ENCODE data around the gene CDC37.

The CDC37 gene

GRCh38 chr19:10424011-10424637 is 20.8 kb upstream of the CDC37 start:
- Histone ChIP-seq H3K9ac (ENCODE audit: low read depth, low read length) (peak overlapping the region; percentile 47; the same call in 1 of the 2 replicates), H3K4me1 (ENCODE audit: insufficient read depth, low read length) (peaks cover 3% of the 10 kb centered on the region; the same call in 1 of the 2 replicates), H3K9me3 (ENCODE audit: control insufficient read depth, insufficient read depth, low read length) (no peaks in the 10 kb centered on the region), H3K36me3 (ENCODE audit: insufficient read depth, low read length) (no peaks in the 10 kb centered on the region)

DNA sequence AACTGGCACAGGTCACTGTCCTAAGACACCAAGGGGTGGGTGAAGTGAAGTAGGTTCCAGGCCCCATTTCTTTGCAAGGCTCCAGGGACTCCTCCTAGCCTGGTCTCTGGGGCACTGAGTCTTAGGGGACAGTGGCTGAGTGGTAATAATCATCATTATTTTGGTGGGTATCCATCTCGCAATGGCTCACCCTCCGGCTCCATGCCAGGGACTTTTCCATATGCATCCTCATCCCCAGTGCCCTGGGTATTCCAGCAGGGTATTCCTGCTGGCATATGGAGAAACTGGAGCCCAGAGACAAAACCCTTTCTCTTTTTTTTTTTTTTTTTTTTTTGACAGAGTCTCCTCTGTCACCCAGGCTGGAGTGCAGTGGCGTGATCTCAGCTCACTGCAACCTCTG is 19.5 kb upstream of the CDC37 start:
- Histone ChIP-seq H3K9ac (ENCODE audit: low read depth, low read length) (no peak overlapping the region), H3K36me3 (ENCODE audit: insufficient read depth, low read length) (no peaks in the 10 kb centered on the region), H3K9me3 (ENCODE audit: control insufficient read depth, insufficient read depth, low read length) (no peaks in the 10 kb centered on the region), H3K4me1 (ENCODE audit: insufficient read depth, low read length) (peaks cover 10% of the 10 kb centered on the region; the same call in 1 of the 2 replicates)

DNA sequence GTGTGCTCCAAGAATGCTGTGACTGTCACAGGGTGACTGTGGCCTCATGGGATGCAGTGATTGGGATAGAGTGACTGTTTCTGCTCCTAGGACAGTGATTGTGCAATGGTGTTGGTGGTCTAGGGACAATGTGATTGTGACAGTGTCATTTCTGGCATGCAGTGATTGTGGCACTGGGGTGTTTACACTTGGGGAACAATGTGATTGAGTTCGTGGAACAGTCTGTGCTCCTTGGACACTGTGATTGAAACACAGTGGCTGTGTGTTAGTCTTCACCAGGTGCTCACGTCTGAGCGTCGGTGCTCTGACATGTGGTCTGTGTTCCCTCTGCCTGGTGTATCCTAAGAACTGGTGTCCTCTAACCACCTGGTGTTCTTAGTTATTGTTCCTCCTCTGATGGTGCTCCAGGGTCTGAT is 18.7 kb upstream of the CDC37 start:
- Histone ChIP-seq H3K9me3 (ENCODE audit: control insufficient read depth, insufficient read depth, low read length) (no peaks in the 10 kb centered on the region), H3K4me1 (ENCODE audit: insufficient read depth, low read length) (peaks cover 10% of the 10 kb centered on the region; the same call in 1 of the 2 replicates), H3K36me3 (ENCODE audit: insufficient read depth, low read length) (no peaks in the 10 kb centered on the region), H3K9ac (ENCODE audit: low read depth, low read length) (no peak overlapping the region)

DNA sequence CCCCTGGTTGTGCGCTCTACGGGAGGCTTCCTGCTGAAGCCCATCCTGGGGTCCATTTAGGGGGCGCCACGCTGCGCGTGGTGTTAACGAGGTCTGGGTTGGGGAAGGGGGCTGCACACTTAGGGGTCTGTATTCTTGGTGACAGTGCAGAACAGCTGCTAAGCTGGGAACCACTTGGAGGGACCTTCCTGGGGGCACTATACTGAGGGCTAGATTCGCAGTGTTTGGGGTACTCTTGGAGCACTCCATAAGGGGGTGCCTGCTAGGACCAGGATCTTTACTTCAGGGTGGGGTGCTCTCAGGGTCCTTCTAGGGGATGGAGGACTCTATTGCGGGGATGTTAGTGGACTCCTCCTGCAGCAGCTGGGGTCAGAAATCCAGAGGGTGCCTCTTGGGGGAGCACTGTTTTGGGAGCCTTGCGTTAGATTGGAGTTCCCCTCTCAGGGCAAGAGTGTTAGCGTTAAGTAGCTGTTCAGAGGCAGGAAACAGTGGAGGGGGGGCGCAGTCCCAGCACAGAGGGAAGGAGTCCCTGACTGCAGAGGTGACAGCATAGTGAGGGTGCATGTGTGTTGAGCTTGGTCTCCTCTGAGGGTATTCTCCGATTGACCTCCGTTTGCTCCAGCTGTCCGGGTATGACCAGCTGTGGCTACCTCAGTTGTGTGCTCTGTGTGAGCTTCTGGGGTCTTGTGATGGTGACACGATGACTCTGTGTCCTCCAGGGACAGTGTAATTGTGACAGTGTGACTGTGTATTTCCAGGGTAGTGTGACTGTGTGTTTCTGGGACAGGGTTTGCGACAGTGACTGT is 18.1 kb upstream of the CDC37 start:
- peak overlapping the region; percentile 47; the same call in 1 of the 2 replicates for H3K9ac ChIP-seq (ENCODE audit: low read depth, low read length)
- H3K4me1 ChIP-seq (ENCODE audit: insufficient read depth, low read length), result peaks cover 10% of the 10 kb centered on the region; the same call in 1 of the 2 replicates
- no peaks in the 10 kb centered on the region for H3K36me3 ChIP-seq (ENCODE audit: insufficient read depth, low read length)
- no peaks in the 10 kb centered on the region for H3K9me3 ChIP-seq (ENCODE audit: control insufficient read depth, insufficient read depth, low read length)

- H3K9me3 ChIP-seq (ENCODE audit: control insufficient read depth, insufficient read depth, low read length), result no peaks in the 10 kb centered on the region
- peak within 1 kb of the TSS; percentile 49; the same call in 1 of the 2 replicates for H3K9ac ChIP-seq (ENCODE audit: low read depth, low read length)
- no peaks in the 10 kb centered on the region for H3K36me3 ChIP-seq (ENCODE audit: insufficient read depth, low read length)
- peaks cover 10% of the 10 kb centered on the region; the same call in 1 of the 2 replicates for H3K4me1 ChIP-seq (ENCODE audit: insufficient read depth, low read length)
Measured at GRCh38 chr19:10420444-10421239, 17.3 kb upstream of the CDC37 start, which contains the start of gene PDE4A. PDE4A (plus strand) TSS chr19:10420538; CDS start chr19:10420765, 227 bp downstream.

DNA sequence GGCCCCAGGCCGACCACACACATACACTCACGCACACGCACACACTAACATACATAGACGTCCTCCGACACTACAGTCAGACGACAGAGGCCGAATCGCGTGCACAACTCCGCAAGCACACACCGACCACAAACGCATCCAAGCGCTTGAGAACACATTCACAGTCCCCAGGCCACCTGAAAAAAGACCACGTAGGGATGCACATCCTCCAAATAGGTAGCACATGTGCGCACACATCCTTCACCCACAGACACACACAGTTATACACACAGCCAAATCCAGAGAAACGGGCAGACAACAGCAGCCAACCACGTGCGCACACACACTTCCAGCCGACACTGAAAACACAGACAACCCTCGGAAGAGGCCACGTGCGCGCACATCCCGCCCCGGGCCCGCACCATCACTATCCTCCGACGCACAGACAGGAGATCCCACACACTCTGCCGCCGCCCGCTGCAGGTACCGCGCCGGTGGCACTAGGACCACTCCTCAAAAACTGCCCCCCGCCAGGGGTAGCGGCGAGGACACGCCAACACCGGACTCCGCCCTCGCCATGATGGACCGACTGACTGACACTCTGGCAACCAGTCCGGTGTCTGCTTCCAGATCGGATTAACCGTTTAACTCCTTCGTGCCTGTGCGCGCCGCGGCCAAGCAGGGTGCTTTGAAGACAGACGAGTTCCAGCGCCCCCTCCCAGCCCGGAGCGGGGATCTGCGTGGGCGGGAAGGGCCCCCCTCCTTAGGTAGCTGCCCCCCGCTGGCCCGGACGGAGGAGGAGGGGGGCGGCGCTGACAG is 16.5 kb upstream of the CDC37 start:
- H3K4me1 ChIP-seq (ENCODE audit: insufficient read depth, low read length), result peaks cover 10% of the 10 kb centered on the region; the same call in 1 of the 2 replicates
- H3K9ac ChIP-seq (ENCODE audit: low read depth, low read length), result peak overlapping the region; percentile 49; the same call in 1 of the 2 replicates

DNA sequence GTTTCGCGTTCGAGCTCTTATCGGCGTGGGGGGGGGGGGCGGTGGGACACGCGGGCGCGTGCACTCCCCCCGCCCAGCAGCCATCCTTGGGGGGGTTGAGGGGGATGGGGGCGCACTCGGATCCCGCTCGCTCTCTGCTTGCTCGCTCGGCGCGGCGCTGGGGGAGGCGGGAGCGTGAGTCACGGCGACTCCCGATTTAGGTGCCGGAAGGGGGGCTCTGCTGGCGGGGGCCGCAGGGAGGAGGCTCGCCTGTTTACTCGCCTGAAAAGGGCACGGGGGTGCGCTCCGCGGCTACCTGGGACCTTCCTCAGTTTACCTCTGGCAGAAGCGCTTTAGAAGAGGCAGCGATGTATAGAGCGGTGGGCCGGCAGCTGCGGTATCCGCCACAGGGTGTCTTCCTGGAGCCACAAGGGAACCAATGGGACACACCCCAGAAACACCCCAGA is 15.9 kb upstream of the CDC37 start:
- H3K36me3 ChIP-seq (ENCODE audit: insufficient read depth, low read length), result no peaks in the 10 kb centered on the region
- peaks cover 10% of the 10 kb centered on the region; the same call in 1 of the 2 replicates for H3K4me1 ChIP-seq (ENCODE audit: insufficient read depth, low read length)
- H3K9ac ChIP-seq (ENCODE audit: low read depth, low read length), result peak overlapping the region; percentile 49; the same call in 1 of the 2 replicates
- H3K9me3 ChIP-seq (ENCODE audit: control insufficient read depth, insufficient read depth, low read length), result no peaks in the 10 kb centered on the region

More for the DNA sequence above, 16.5 kb upstream of the CDC37 start:
- H3K36me3 ChIP-seq (ENCODE audit: insufficient read depth, low read length), result no peaks in the 10 kb centered on the region
- H3K9me3 ChIP-seq (ENCODE audit: control insufficient read depth, insufficient read depth, low read length), result no peaks in the 10 kb centered on the region

DNA sequence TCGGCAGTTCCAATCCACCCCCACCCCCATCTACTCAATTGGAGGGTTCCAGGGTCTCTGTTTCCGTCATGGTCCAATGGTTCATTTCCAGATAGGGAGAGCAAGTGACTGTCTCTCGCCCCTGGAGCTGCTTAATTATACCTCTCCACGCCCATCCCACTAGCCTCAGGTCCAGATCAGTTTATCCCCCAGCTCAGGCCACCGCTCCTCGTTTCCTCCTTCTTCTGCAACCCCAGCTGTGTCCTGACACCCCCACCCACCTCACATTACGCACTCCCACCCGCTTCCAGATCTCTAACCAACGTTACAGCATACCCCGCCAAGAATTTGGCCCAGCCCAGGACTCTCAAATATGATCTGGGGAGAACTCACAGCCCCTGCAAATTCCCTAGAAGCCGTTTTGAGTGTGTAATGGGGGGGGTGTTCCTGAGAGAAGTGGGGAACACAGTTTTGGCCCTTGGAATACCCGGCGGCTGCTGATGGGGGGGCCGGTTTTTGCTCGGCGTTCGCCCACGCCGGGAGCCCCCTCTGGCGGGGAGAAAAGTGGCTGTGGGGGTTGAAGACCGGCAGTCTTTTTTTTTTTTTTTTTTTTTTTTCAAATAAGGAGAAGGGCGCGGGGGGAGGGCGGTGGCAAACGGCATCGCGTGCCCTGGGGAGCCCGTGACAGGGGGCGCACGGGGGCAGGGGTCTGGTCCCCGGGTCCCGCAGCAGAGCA is 15.3 kb upstream of the CDC37 start:
- Histone ChIP-seq H3K36me3 (ENCODE audit: insufficient read depth, low read length) (no peaks in the 10 kb centered on the region), H3K9me3 (ENCODE audit: control insufficient read depth, insufficient read depth, low read length) (no peaks in the 10 kb centered on the region), H3K9ac (ENCODE audit: low read depth, low read length) (peak overlapping the region; percentile 41; the same call in 1 of the 2 replicates), H3K4me1 (ENCODE audit: insufficient read depth, low read length) (peaks cover 7% of the 10 kb centered on the region; the same call in 1 of the 2 replicates)

- Histone ChIP-seq H3K9me3 (ENCODE audit: control insufficient read depth, insufficient read depth, low read length) (no peaks in the 10 kb centered on the region), H3K4me1 (ENCODE audit: insufficient read depth, low read length) (peaks cover 7% of the 10 kb centered on the region; the same call in 1 of the 2 replicates), H3K9ac (ENCODE audit: low read depth, low read length) (peak overlapping the region; percentile 41; the same call in 1 of the 2 replicates), H3K36me3 (ENCODE audit: insufficient read depth, low read length) (no peaks in the 10 kb centered on the region)
Measured at GRCh38 chr19:10418235-10418484, 14.8 kb upstream of the CDC37 start.

- Histone ChIP-seq H3K9ac (ENCODE audit: low read depth, low read length) (peak overlapping the region; percentile 41; the same call in 1 of the 2 replicates), H3K9me3 (ENCODE audit: control insufficient read depth, insufficient read depth, low read length) (no peaks in the 10 kb centered on the region), H3K36me3 (ENCODE audit: insufficient read depth, low read length) (no peaks in the 10 kb centered on the region), H3K4me1 (ENCODE audit: insufficient read depth, low read length) (peaks cover 7% of the 10 kb centered on the region; the same call in 1 of the 2 replicates)
Measured at GRCh38 chr19:10417541-10418234, 14.3 kb upstream of the CDC37 start.

DNA sequence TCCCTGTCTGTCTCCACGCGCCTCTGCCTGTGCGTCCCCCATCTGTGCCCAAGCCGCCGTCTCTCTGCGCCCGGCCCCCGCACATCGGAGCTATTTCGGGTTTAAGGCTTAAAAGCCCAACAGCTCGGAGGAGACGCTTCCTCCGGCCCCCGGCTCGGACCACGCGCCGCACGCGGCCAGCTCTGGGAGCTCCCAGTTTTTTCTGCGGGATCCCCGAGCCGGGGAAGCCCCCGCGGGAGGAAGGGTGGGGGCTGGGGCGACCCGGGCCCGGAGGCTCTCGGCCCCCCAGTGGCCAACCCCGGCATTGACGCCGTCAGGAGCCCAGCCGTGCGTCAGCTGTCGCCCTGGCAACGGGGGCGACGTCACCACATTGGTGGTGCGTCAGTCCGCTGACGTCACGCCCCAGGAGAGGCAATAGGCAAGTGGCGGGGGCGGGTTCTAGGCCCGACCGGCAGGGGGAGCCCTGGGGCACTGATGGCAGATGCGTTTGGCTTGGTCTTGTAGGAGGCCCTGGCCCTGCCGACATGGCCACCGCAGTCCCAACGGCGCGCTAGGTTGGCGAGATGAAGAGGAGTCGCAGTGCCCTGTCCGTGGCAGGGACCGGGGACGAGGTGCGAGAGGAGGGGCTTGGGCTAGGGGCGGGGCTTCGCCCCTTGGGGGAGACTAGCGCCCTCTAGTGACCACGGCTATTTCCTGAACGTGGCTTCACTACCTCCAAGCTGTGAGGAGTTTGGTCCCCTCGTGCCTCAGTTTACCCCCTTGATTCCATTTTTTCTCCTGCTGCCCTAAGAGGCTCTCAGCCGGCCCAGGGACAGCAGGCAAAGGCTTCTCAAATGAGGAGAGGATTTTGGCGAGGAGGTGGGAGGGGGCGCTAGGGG is 13.3 kb upstream of the CDC37 start:
- H3K9ac ChIP-seq (ENCODE audit: low read depth, low read length), result peak overlapping the region; percentile 64
- peaks cover 7% of the 10 kb centered on the region; the same call in 1 of the 2 replicates for H3K4me1 ChIP-seq (ENCODE audit: insufficient read depth, low read length)
- H3K9me3 ChIP-seq (ENCODE audit: control insufficient read depth, insufficient read depth, low read length), result no peaks in the 10 kb centered on the region
- no peaks in the 10 kb centered on the region for H3K36me3 ChIP-seq (ENCODE audit: insufficient read depth, low read length)

GRCh38 chr19:10416083-10416379 is 12.7 kb upstream of the CDC37 start:
- Histone ChIP-seq H3K36me3 (ENCODE audit: insufficient read depth, low read length) (no peaks in the 10 kb centered on the region), H3K4me1 (ENCODE audit: insufficient read depth, low read length) (peaks cover 7% of the 10 kb centered on the region; the same call in 1 of the 2 replicates), H3K9me3 (ENCODE audit: control insufficient read depth, insufficient read depth, low read length) (no peaks in the 10 kb centered on the region), H3K9ac (ENCODE audit: low read depth, low read length) (peak overlapping the region; percentile 64)

Measured in ES-I3 (cell line).